GM18517 (cell line): ENCODE results near the gene LRIG3.
"Not testable (repeated sequence)": the region's sequence is repeated elsewhere in the genome, so short reads cannot be mapped to it uniquely, and the experiment has no call there.

ENCODE experiments used
- ATAC-seq: cut with Tn5 transposase; IDR thresholded peaks from one replicate; pipeline ENCODE4 v1.9.1; 2021; ENCODE audit warnings: mild to moderate bottlenecking, moderate library complexity; ENCODE audit not compliant: unreplicated experiment

The LRIG3 gene

DNA sequence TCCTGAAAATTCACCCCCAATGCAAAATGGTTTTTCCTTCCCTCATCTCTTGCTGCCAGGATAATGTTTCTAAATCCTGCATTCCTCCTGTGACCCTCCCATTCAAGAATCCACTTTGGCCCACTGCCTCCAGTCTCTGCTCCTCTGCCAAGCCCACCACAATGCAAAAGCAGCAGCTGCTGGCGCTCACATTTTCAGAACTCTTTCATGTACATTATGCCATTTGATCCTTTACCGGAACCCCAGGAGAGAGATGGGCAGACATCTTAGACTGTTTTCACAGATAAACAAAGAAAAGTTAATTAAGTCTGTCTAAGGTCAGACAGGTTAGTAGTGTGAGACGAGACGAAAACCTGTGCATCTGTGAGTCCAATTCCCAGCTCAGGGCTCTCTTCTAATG, 12.9 kb downstream of the LRIG3 start:
- no peak for ATAC-seq

DNA sequence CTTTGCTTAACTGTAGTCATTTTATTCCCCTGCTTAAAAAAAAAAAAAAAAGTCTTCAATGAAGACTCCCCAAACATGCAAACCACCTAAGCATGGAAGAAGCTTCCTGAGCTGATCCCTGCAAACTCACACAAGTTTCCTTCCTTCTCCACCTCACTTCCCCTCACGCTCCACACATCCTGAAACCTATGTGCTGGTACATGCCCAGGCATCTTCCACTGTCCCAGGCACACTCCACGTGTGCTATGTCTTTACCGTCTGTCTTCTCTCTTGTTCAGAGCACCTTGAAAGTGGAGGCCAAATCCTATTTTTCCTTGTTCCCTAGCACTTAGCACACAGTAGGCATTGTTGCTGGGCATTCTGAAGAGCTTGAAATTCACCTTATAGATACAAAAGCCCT, 13.4 kb downstream of the LRIG3 start:
- no peak for ATAC-seq

DNA sequence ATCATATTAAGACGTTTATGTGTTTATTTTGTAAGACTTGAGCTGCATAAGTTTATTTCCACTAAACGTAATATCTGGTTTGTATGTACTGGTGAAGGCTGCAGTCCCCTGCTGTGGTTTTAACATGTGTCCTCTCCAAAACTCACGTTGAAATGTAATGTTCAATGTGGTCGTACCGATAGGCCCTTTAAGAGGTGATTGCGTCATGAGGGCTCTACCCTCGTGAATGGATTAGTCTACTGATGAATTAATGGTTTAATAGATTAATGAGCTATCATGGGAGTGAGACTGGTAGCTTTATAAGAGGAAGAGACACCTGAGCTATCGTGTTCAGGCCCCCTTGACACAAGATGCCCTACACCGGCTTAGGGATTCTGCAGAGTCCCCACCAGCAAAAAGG, 14.9 kb downstream of the LRIG3 start:
- ATAC-seq: no peak

DNA sequence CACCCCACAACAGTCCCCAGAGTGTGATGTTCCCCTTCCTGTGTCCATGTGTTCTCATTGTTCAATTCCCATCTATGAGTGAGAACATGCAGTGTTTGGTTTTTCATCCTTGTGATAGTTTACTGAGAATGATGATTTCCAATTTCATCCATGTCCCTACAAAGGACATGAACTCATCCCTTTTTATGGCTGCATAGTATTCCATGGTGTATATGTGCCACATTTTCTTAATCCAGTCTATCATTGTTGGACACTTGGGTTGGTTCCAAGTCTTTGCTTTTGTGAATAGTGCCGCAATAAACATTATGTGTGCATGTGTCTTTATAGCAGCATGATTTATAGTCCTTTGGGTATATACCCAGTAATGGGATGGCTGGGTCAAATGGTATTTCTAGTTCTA, 17.6 kb downstream of the LRIG3 start:
- not testable (repeated sequence) for ATAC-seq

DNA sequence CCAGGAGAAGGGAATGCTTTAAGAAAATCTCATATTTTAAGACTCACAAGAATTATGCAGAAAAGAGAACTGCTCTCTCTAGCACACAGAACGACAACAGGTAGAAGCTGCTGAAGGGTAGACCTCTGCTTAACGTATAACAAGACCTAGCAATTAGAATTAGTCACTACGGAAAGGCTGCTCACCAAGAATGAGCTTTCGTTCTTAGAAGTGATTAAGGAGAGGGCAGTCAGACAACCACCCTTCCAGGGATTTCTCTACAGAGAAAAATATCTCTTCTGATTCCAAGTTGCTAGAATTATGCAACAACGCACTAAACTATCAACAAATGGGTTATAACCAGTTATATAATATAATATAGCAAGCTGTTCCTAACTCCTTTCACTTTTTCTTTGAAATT, 18.6 kb downstream of the LRIG3 start:
- ATAC-seq: no peak

DNA sequence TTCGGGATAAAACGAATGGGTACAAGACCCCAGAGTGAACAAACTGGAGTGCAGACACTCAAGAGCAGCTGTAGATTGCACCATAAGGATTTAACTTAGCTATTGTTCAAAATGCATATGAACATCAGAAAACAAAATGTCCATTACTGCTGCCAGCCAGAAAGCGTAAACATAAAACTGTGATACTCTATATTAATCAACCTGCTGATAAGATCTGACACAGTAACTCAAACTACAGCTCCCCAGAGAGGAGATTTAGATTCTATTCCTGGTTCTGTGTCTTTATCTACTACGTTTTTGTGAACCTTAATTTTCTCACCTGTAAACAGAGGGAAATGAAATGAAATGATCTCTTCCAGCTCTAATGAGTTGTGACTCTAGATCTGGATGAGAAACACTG, 22.3 kb downstream of the LRIG3 start:
- ATAC-seq: no peak

DNA sequence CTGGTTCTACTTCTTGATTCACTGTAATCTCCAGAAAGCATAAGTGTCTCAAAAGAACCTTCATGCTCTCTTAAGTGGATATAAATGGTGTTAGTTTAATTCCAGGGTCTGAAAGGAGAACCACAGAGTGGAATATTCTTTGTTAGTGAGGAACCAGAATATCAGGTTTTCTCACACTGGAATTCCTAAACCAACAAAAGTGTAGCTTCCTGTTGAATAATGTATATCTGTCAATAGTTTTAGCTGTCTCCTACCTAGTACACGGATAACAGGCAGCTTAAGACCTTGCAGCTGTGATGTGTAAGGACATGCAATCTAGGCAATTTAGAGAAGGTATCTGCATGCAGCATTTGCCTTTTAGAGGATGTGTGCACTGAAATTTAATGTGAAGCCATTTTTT, 24.0 kb downstream of the LRIG3 start:
- no peak for ATAC-seq

DNA sequence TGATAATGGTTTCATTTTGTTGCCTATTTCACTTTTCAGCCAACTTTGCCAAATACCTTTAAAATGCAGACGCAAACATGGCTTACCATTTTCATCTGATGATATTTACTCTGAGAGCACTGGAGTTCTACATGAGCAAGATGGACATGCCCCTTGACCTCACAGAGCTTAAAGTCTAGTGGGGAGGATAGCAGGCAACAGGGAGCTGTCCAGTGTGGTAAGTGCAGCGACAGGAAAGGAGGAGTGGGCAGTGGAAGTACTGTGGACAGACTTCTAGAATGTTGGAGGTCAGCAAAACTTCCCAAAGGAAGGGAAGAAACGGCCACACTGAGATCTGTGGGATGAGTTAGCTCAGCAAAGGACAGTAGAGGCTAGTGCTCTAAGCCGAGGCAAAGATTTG, 25.3 kb downstream of the LRIG3 start:
- ATAC-seq: no peak

DNA sequence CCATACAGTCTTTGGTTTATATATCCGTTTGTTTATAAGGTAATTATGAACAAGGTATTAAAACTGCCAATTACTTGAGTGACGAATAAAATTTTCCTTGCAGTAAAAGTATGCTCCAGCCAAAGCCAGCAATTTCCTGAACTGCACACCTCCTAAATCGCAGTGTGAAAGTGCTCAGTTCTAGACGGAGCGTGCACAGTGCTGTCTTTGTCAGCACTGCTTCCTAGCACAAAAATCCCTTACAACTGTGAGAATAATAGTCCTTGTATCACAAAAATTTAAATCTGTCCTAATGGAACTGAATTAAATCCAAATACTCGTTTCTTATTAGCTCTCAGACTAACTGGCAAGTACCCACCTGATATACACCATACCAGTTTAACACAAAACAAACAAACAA, 26.3 kb downstream of the LRIG3 start:
- no peak for ATAC-seq

DNA sequence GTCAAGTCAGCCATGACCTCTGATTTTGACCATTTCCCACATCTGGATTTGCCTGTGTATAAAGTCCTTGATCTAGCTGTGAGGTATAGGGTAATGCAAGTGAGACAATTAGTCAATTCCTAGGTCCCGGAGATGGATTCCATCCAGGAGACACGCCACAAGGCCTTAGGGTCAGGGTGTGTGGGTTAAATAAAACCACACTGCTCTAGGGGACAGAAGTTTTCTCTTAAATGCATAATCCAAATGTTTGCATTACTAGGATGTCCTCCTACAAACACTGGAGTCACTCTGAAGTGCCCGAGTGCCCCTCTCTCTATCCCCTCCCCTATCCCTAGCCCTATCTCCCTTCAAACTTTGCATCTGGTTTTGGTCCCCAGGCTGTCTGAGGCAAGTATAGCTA, 26.8 kb downstream of the LRIG3 start:
- no peak for ATAC-seq

DNA sequence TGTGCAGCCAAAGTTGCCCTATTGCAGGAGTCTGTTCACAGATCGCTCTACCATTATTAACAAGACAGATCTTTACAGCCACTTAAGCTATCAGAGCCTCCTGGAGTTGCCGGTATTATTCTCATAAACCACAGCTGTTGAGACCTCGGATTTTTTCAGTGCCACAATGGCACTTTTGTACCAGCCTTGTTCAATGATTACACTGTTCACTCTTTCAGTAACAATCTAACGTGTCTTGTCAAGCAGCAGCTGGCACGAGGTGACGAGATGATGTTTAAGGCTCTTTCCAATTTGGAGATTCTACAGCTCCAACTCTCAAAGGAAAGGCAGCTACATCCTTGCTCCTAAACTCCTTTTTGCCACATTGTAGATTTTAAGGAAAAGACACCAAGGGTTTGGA, 30.7 kb downstream of the LRIG3 start:
- ATAC-seq: no peak

DNA sequence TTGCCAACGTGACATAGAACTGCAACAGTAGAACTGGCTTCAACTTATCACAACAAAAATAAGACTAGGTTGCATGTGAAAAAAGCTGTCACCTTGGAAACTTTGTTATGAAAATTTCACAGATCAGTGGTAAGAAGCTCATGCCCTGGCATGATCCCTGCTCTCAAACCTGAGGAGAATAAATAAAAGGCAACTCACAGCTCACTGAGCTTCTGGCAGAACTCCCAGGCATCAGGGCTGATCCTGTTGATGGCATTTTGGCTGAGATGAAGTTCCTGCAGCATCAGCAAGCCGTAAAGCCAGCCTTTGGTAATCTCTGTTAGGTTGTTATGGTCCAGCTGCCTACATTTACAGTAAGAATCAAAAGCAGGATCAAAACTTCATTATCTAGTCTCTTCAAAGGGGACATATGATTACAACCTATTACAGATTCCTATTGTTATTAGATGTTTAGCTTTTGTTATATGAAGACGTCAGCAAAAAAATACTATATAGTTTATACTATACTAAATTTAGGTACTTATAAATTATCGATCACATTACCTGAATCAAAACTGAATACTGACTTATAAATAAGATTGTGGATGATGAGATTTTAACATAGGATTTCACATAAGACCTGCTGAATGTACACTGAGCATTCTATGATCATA, 32.0 kb downstream of the LRIG3 start:
- no peak for ATAC-seq

DNA sequence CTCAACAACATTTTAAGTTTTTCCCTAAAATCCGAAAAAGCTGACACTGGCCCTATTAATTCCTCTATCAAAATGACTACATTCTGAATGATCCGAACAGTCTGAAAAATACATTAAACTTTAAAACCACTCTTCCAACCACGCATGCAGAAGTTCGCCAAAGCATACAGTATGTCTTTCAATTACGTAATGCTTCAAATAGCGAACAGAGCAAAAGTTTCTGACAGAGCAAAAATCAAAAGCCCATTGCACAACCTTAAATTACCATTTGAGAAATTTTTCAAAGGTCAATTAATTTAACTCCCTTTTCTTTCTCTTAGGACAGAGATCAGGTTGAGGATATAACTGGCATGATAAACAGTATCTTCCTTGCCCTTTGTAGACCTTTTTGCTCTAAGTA, 33.2 kb downstream of the LRIG3 start:
- no peak for ATAC-seq

DNA sequence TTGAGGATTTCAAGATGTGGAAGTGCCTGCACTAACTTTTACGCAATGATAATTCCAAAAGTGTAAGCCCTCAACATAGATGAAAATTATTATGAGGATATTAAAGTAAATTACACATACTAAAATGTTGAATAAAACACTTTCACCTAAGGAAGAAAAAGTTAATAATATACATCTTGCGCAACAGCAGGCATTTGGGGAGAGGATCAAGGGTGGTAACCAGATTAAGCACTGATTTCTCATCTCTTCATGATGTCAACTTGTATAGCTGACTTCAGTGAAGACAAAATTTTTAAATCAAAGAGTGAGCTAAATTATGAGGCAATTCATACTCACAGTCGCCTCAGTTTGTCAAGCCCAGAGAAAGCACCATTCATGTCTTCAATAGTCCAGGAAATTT, 33.8 kb downstream of the LRIG3 start:
- ATAC-seq: no peak

DNA sequence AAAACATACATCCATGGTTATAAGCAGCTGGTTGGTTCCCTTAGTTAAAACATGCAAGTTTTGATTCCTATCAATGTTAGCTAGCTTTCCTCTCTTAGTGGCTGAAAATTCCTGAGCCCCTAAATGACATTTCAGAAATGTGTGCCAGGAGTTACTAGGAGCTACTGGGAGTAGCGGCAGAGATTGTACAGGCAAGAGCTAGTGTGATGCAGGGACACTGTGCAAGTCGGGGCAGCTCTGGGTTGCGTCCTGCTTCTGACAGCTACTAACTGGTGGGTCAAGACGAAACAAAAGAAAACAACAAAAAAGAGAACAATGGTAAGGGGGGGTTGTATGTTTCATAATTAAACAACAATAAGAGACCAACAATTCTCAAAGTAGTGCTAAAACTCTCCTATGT, 35.4 kb downstream of the LRIG3 start:
- no peak for ATAC-seq

DNA sequence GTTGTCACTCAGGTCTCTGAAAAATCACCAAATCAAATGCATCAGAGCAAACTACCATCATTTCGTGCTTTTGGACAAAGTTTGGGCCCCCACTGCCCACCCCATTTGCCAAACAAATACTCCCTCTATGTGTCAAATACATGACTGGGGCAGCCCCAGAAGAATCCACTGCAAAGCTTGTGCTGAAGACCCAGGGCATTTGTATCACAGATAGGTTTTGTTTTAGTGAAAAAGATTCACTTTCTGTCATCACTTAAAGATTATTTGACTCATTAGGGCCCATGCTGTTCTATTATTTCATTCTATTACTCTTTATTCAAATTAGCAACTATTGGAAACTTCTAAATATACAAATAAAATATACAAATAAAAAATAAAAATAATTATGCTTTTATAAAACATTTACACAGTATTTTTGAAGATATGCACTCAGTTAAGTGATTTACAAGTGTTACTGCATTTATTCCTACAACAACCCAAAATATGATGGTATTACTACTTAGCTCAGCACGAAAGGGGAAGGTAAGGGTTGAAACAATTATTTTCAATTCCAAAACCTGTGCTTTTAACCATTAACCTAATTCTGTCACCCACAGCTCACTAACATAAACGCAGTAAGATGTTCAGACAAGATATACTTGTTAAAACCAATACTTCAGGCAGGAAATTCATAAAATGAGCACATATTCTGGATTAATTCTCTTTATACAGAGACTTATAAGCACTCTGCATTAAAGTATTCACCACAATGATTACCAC, 36.5 kb downstream of the LRIG3 start:
- no peak for ATAC-seq

DNA sequence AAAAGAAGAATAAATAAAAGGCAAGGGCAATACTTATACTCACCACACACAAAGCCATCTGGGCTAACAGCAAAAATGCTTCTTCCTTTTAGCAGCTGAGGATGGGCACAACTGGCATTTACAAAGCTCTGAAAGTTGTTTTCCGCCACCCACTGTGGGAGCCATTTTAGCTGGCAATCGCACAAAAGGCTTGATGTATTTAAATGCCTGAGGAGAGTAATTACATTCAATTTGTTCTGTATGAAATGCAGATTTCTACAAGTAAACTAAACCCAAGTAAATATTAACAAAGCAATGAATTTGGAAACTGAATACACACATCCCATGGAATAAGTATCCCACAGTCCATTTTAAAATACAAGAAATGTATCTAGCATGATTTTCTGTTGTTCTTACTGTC, 37.5 kb downstream of the LRIG3 start:
- ATAC-seq: no peak

DNA sequence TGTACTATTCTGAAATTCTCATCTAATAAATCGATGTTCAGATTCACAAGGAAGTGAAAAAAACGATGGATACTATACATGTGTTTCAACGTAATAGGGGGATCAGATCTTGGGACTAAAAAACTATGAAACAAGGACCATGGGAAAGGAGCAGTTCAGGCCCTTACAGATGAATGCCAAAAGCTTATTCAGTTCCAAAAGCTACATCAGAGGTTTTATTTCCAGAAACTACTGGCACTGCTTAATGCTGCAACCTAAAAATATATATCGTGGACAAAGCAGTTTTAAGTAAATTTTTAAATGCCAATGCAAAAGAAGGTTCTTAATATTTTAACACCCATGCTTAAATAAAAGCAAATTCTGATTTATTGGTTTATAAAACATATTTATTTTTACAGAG, 38.5 kb downstream of the LRIG3 start:
- ATAC-seq: no peak

DNA sequence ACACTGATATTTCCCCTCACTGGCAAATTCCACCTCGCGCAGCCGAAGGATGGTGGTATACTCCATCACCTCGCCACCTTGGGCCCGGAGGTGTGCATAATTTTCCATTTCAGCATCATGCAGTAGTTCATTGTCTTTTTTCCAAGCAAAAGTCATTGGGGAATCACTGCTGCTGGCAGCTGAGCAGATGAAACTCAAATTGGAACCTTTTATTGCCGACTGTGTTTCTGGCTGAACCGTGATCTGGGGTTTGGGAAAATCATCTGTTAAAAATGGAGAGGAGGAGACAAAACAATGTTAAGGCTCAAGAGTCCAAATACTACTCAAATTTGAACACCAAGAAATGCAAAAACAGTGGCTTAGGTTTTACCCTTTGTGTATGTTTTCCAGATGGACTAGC, 39.7 kb downstream of the LRIG3 start:
- ATAC-seq: no peak

DNA sequence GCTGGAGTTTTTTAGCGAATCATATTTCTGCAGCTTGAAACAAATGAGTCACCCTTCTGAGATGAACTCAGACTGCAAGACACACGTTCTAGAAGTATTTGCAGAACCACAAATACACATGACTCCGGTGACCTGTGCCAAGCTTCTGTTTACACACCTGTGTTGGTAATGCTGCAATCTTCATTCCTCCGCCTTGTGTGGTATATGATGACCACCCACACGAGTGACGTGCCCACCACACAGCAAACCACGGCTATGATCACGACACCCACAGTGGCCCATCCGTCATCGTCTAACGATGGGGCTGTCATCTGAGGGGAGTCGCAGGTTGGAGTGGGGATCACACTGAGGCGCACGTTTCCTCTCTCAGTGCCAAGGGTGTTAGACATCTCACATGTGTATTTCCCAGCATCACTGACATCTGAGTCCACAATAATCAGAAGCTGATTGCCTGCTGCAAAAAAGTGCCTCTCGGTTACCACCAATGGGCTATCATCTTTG, 43.0 kb downstream of the LRIG3 start:
- ATAC-seq: no peak

DNA sequence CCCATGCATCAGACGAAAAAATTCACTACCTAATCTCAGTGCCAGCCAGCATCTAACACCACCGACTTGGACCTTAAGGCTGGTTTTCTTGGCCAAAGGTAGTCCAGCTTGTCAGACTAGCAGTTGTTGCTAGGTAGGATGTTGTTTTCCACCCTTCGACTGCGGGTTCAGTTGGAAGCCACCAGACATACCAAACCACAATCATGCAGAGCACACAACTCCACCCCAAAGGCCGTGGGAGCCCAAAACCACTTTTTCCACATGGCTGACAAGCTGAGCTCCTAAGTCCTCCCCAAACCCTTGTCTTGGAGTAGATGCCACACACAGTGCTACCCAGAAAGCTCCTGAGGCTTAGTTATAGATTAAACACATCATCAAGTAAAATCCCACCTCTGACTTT, 46.8 kb downstream of the LRIG3 start:
- ATAC-seq: no peak

DNA sequence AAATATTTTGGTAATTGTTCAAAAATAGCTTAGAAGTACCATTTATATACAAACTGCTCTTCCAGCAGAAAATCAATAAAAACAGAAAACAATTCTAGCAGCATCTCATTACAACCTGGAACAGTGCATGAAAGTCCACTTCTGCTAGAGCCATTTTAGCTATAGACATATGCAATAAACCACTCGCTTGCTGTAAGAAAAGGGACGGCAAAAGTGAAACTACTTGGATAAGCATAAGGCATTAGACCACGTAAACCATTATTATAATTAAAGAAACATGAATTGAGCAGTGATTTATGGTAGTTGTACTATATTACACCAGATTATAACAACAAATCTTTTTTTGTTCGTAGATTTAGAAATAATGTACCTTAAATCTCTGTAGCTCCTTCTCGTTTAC, 48.7 kb downstream of the LRIG3 start:
- ATAC-seq: no peak

DNA sequence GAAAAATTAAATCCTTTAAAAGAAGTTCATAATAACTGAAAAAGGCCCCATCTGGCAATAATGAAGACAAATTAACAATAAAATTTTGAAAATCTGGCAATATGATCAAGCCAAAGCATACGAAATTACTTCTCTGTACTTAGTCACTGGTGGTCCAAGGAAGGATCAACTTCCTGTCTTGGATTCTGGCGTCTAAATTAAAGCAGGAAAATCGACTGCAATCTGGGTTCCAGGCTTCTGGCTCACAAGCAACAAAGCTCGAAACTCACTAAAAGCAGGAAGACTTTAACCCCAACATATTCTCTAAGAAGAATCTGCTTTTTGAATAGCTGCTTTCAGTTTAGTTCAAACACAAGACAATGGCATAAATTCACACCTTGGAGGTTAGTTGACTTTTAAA, 49.7 kb downstream of the LRIG3 start:
- no peak for ATAC-seq
